DMS153 treated with DMSO at 0.1 percent for 48 hours (cell line): Measurements from ENCODE around the gene SMC4.

Experiments used
- DNase-seq: peaks from one replicate; lab custom pipeline; 2025; ENCODE audit not compliant: unreplicated experiment; lab: John Stamatoyannopoulos, UW

Gene SMC4

DNA sequence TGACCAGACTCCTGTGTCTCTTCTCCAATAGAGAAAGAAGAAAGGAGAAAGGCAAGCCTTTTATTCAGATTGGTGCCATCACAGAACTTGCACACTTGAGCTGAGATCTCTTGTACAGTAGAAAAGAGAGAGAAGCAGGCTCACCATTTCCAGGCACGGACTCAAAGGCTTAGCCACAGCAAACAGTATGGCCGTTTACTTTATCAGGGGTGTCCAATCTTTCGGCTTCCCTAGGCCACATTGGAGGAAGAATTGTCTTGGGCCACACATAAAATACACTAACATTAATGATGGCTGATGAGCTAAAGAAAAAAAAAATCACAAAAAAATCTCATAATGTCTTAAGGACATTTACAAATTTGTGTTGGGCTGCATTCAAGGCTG is 5.4 kb upstream of the SMC4 start:
- DNase-seq, result no peak

DNA sequence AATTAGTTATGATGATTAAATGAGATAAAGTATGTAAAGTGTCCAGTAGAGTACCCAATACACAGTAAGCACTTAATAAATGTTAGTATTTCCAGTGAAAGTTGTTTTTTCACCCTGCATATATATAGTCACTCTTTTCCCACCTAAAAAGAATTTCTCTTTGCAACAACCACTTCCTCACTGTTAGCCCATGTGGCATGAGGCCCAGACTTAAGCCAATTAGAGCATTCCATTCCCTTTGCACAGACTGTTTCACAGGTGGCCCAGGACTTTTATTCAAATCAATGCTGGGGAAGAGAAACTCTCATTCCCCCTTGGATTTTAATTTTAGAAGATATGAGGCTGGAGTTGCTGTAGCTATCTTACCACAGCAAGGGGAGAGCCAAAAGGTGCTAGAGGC is 4.2 kb upstream of the SMC4 start:
- no peak for DNase-seq

DNA sequence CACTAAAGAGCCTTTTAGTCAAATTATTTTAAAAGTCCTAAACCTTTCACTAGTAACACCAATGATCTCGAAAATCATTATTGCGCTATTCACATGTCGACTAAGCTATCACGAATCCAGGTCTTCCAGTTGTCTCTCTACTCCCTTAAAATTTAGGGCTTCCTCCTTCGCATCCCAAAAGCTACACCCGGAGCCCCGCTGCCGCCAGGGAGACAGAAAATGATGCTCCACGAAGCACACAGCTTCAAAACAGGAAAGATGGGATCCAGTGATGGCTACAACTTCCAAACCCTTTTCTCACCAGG is 678 bp upstream of the SMC4 start:
- no peak for DNase-seq

DNA sequence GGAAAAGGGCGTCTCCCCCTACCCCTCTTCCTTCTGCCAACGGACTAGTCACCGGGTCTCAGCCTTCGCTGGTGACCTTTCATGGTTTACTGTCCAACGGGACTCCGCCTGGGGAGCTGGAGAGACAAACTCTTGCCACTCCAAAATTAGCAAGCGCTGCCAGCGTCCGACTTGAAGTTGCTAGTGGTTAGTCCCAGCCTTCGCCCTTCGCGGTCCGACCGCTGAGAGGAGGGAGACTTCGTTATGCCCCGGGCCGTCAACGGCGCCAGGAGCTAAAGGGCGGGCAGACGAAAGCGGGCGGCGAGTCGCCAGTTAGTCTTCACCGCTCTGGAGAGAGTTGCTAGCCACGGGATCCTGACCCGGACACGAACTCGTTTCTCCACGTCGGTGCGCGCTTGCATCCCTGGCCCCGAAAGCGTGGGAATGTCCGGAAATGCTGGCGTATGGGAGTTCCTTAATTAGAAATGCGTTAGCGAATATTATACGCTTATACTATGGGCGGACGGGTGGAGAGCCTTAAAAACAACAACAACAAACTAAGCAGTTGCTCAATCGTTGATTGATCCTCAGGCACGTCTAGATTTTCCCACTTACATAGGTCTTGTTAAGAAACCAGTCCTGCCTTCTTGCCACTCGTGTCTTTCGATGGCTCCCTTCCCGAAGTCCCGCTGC is 716 bp downstream of the SMC4 start:
- DNase-seq, result no peak

DNA sequence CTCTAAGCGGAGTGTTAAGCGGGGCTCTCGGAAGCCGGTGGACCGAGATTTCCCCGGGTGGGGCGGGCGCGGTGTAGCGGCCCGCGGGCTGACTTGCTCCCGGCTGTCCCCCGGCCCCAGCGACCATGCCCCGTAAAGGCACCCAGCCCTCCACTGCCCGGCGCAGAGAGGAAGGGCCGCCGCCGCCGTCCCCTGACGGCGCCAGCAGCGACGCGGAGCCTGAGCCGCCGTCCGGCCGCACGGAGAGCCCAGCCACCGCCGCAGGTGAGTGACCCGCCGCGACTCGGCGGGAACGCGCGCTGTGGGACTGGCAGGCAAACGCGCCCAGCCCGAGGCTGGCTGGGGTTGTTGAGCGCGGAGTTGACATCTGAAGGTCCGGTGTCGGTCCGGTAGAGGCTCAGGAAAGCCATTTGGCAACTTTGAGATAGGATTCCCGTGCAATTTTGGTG is 1.3 kb downstream of the SMC4 start:
- DNase-seq, result no peak

- DNase-seq, result no peak
Observed at GRCh38 chr3:160401291-160402095, 2.0 kb downstream of the SMC4 start.

DNA sequence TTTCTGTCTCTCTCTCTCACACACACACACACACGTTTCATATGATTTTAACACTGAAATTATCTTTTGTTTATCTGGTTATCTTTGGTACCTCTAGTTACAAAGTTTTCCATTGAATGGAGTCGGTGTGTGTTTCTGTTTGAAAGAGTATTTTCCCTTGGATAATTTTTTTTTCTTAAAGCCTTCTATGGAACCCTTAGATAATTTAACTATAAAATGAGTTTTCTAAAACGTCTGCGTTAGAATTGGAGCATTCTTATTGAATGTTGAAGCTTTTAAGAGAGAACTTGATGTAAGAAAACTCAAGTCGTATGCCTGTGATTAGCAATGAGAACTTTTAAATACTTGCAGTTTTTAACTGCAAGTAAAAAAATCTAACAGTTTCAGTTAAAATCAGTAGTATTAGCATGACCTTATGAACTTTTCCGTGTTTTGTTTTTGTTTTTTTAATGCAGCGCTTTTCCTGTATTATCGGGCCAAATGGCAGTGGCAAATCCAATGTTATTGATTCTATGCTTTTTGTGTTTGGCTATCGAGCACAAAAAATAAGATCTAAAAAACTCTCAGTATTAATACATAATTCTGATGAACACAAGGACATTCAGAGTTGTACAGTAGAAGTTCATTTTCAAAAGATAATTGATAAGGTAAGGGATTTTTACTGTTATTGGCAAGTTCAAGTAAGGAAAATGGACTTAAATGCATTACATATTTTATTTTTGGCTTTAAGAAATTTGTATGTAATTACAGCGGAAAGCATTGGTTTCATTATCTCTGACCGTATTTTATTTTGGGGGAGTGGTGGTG is 3.0 kb downstream of the SMC4 start:
- no peak for DNase-seq

GRCh38 chr3:160403028-160403545 is 3.6 kb downstream of the SMC4 start:
- no peak for DNase-seq

DNA sequence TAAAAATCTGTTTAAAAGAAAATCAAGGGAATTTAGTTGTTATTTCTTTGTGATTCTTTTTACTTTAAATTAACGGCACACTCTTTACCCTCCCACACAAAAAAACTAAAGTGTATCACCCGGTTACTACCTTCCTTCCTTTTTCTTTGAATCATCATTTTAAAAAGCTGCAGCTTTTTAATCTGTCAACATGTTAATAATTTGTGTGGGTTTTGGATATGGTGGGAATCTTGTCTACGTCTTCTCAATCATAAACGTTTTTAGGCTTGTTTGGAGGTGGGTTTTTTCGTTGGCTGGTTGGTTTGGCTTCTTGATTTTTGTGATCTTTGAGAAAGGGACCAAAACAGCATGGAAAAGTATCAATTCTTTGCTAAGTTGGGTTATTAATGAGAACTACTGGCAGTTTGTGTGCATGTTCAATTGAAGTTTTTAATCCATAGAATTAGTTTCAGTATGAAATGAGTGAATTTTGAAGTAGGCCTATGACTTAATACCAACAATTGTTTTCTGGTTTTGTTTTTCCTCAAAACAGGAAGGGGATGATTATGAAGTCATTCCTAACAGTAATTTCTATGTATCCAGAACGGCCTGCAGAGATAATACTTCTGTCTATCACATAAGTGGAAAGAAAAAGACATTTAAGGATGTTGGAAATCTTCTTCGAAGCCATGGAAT is 4.5 kb downstream of the SMC4 start:
- DNase-seq, result no peak

DNA sequence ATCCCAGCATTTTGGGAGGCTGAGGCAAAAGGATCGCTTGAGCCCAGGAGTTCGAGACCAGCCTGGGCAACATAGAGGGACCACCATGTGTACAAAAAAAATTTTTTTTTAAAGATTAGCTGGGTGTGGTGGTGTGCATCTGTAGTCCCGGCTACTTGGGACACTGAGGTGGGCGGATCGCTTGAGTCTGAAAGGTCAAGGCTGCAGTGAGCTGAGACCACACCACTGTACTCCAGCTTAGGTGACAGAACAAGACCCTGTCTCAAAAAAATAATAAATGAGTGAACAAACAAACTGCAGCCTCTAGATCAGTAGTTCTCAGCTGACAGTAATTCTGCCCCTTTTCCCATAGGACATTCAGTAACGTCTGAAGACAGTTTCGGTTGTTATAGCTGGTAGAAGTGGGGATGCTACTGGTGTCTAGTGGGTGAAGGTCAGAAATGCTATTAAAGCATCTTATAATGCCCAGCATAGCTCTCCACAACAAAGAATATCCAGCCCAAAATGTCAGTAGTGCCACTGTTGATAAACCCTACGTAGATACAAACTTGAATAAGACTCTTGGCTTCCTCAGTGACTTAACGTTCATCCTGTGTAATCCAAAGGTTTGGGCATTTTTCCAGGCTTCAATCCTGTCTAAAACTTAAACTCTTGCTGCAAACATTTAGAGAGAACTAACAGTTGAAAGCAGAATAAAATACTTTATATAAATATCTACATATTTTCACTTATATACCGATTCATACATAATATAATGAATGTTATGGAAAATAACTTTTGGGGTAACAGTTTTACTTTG is 10.6 kb downstream of the SMC4 start:
- DNase-seq, result no peak

GRCh38 chr3:160412477-160412876 is 13.0 kb downstream of the SMC4 start:
- DNase-seq, result no peak

DNA sequence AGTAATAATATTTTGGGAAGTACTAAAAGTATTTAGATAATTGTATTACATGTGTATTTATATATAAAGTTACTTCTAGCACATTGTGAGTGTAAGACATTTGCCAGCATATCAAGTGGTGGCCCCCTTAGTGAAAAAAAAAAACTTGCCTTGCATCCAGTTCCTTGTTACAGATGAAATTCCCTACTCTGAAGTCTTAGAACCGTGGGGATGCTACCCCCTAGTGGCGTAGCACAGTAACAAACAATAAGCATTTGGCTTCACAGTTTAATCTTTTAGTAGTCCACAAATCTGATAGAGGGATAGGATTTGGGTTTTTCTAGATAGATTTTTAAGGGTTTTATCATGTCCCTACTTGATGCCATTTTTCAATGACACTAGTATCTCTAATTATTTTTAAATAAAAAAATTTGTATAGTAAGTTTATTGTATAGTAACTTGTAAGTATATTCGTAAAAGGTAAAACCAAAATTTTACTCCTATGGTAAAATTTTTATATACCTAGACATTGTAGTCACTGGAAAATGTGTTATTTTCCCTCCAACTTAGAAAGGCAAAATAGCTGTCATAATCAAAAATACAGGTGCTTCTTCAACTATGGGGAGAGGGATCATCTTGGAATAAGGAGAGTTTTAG is 14.3 kb downstream of the SMC4 start:
- DNase-seq, result peak; percentile 45

DNA sequence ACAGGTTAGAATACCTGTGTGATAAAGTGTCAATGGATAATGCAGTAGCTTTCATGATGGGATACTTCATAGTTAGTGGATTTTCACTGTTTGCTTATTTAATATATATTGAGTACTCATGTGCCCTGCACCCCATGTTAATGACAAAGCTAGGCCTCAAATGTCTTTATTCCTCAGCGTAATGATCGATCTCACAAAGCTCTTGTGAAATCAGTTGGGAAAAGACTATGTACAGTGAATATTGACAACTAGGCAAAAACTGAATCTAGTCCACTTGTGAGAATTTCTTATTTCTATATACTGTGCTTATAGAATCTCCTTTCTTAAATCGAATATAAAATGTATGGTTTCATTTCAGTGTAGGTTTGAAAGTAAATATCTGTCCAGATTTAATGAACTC is 17.9 kb downstream of the SMC4 start:
- DNase-seq, result no peak

DNA sequence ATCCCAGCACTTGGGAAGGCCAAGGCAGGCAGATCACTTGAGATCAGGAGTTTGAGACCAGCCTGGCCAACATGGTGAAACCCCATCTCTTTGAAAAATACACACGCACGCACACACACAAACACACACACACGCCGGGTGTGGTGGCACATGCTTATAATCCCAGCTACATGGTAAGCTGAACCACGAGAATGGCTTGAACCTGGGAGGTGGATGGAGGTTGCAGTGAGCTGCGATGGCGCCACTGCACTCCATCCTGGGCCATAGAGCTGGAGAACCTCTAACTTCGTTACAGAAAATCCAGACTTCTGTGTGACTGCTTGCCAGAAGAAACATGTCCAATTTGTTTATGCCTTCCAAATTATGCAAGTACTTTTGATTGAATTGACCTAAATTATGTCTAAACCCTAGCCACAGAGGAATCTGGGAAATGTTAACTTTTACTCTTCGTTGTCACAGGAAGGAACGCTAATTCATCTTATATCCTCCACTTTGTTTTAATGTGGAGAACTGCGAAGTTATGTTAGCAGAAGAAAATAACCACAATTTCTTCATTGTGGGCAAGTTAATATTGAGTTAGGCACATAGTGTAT is 28.5 kb downstream of the SMC4 start:
- no peak for DNase-seq

- DNase-seq, result no peak
Observed at GRCh38 chr3:160434071-160434470, 34.6 kb downstream of the SMC4 start.

DNA sequence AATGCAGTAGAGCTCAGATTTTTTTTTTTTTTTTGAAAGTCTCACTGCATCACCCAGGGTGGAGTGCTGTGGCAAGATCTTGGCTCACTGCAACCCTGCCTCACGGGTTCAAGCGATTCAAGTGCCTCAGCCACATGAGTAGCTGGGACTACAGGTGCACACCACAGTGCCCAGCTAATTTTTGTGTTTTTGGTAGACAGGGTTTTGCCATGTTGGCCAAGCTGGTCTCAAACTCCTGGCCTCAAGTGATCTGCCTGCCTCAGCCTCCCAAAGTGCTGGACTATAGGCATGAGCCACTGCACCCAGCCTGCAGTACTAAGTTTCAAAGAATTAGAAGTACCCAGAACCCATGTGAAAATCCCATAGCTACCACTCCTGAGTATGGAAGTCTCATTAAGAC is 35.6 kb downstream of the SMC4 start:
- DNase-seq, result no peak

DNA sequence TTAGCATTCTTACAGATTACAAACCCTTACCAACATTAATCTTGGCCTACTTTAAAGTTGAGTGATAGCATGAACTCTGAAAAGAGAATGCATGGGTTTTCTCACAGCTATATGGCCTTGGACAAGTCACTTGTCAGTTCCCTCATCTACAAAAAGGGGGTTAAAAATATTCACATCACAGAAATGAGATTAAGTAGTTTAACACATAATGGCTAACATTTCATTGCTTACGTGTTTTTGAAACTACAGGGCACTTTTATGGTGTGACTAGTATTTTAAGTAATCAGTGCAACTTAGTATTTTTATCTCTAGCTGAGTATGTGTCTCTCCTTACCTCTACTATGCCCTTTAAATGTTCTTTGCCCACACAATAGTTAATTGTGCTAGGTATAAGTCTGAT is 36.3 kb downstream of the SMC4 start:
- no peak for DNase-seq

DNA sequence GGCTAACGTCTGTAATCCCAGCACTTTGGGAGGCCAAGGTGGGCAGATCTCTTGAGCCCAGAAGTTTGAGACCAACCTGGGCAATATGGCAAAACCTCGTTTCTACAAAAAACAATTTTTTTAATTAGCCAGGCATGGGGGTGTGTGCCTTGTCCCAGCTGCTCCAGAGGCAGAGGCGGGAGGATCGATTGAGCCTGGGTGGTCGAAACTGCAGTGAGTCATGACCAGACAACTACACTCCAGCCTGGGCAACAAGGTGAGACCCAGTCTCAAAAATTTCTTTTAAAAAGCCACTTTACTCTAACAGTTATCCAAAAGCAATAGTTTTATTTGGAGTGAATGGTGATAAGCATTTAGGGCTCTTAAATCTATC is 37.6 kb downstream of the SMC4 start:
- no peak for DNase-seq

DNA sequence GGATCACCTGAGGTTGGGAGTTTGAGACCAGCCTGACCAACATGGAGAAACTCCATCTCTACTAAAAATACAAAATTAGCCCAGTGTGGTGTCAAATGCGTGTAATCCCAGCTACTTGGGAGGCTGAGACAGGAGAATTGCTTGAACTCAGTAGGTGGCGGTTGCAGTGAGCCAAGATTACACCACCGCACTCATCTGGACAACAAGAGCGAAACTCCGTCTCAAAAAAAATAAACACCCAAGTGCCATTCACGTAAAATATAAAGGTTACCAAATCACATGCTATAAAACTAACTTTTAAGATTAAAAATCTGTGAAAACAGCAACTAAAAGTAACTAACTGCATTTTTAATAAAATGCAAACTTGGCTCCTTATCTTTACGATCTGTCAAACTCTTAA is 41.2 kb downstream of the SMC4 start:
- no peak for DNase-seq

GRCh38 chr3:160444411-160444810 is 45.0 kb downstream of the SMC4 start:
- DNase-seq, result no peak
